Fibroblast of mammary gland (primary cell): ENCODE data around the gene CUL9.

ENCODE experiments used
- DNase-seq: peaks from one replicate; pipeline ENCODE4 v3.0.0-alpha.2; 2010; ENCODE audit warnings: low read depth
- H3K4me3 ChIP-seq: 2 replicates; pipeline ENCODE4 v1.5.1; 2011; ENCODE audit warnings: low read depth, mild to moderate bottlenecking, low read length, moderate library complexity; ENCODE audit not compliant: control insufficient read depth
- CTCF ChIP-seq: conservative IDR thresholded peaks from 2 replicates; pipeline ENCODE4 v1.5.1; 2011; ENCODE audit warnings: low read depth, low read length, inconsistent platforms; ENCODE audit not compliant: control insufficient read depth, insufficient read depth

The CUL9 gene

GRCh38 chr6:43254846-43255245, 72.8 kb downstream of the CUL9 start:
- no peak for TF ChIP-seq CTCF
- no peak overlapping the region for H3K4me3 ChIP-seq
- DNase-seq, result no peak

- no peak for DNase-seq
- H3K4me3 ChIP-seq, result no peak overlapping the region
- no peak for TF ChIP-seq CTCF
Observed at GRCh38 chr6:43255408-43256054, 73.5 kb downstream of the CUL9 start.

- TF ChIP-seq CTCF, result no peak
- no peak overlapping the region for H3K4me3 ChIP-seq
- no peak for DNase-seq
Observed at GRCh38 chr6:43256670-43257366, 74.8 kb downstream of the CUL9 start.

DNA sequence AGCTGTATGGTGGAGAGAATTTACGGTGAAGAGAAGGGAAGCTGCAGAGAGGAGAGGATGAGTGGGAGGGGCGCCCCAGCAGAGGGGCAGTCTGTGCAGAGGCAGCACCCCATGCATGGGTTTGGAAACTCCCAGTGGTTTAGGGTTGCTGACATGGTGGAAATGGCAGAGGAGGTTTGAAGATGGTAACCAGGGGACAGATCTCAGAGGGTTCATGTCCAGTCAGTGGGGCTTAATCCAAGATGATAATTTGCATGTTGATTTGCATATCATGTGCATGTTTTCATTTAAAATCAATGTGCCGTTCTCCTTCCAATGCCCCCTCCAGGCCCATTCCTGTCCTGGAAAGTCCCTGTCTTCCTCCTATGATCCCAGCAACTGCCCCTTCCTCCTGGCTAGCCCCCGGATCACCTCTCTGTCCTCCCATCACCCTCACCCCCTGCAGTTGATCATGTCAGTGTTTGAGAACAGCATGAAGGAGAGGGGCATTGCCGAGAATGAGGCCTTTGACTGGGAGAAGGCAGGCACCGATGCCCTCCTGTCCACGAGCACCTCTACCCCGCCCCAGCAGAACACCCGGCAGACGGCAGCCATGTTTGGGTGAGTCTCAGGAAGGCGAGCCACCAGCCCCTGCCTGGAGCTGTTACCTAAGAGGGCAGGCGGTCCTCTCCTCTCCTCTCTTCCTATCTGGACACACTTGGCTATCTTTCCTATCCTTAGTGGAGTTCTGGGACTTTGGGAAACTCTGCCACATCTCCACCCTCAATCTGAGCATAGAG, 75.6 kb downstream of the CUL9 start:
- H3K4me3 ChIP-seq, result no peak overlapping the region
- no peak for TF ChIP-seq CTCF
- no peak for DNase-seq

DNA sequence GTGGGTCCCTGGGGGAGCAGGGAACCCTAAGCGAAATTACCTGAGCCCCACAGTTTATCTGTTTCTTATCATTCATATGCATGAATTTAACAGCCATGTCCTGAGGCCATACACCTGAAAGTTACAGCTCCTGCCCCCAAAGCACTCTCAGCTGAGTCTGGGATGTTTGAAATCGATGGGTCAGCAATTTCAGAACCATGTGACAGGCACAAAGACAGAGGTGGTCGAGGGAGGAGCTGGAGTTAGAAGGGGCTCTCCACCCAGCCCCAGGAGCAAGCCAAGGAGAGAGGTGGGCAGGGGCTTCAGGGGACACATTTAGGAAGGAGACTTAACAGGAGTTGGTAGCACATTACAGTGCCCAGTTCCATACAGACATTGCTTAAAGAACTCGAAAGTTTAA, 76.2 kb downstream of the CUL9 start:
- TF ChIP-seq CTCF, result no peak
- no peak for DNase-seq
- H3K4me3 ChIP-seq, result no peak overlapping the region

DNA sequence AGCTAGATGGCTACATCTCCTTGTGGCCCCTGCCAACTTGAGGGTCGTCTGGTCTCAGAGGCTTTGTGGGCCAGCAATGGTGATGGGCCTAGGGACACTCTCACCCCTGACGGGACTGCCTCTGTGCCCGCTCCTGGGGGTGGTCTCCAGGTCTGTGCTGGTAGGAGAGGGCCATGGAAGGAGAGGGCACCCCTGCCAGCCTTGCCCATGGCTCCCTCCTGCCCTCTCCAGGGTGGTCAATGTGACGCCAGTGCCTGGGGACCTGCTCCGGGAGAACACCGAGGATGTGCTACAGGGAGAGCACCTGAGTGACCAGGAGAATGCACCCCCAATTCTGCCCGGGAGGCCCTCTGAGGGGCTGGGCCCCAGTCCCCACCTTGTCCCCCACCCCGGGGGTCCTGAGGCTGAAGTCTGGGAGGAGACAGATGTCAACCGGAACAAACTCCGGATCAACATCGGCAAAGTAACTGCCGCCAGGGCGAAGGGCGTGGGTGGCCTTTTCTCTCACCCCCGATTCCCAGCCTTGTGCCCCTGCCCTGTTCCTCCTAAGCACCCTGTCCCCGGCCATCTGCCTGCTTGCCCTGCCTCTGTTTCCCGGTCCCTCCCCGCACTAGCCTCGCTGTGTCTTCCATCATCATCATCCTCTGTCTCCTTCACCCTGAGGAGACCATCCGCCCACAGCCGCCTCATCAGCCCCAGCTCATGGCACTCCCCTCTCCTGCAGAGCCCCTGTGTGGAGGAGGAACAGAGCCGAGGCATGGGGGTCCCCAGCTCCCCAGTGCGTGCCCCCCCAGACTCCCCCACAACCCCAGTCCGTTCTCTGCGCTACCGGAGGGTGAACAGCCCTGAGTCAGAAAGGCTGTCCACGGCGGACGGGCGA, 77.1 kb downstream of the CUL9 start:
- H3K4me3 ChIP-seq, result no peak overlapping the region
- no peak for DNase-seq
- TF ChIP-seq CTCF, result no peak
